Measurements from ENCODE around the gene DARS2. TPM values are rescaled to one million over a fixed set of nuclear protein-coding genes. Genes with fewer than 3 reads are reported as not detected.

The DARS2 gene
- total and polyA plus RNA-seq, 2 experiments from 2014 or later = 13.1 to 17.7 TPM

DNA sequence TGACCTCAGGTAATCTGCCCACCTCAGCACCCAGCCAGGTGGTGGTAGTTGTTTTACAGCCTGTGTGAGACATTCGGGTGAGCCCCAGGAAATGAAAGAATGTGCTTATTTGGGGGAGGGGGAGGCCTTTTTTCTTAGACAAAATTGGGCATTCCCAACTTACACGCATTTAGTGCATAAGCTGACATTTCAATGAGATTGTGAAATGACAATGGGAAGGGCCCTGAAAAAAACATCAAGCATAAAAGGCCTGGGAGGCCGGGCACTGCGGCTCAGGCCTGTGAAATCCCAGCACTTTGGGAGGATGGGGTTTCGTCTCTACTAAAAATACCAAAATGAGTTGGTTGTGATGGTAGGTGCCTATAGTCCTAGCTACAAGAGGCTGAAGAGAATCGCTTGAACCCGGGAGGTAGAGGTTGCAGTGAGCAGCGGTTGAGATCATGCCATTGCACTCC, 38.3 kb downstream of the DARS2 start:
- Histone ChIP-seq H3K9me2 (replicated peaks; ENCODE audit: insufficient read depth) (no peaks in the 10 kb centered on the region), H3K27me3 (no peaks in the 10 kb centered on the region), H2AFZ (no peak overlapping the region), H3K4me3 (no peak overlapping the region), H3K27ac (no peak overlapping the region), H3K36me3 (replicated peaks; ENCODE audit: insufficient read depth, low read depth) (peaks cover 5% of the 10 kb centered on the region), H3K9me3 (ENCODE audit: low read depth) (no peaks in the 10 kb centered on the region), H3K79me2 (peaks cover 28% of the 10 kb centered on the region), H3K4me1 (ENCODE audit: insufficient read depth) (peaks cover 12% of the 10 kb centered on the region), H4K20me1 (ENCODE audit: insufficient read depth, poor library complexity, severe bottlenecking) (peaks cover 26% of the 10 kb centered on the region), H3K4me2 (no peak overlapping the region)
- no peak for DNase-seq (ENCODE audit: low spot score)
- no peak for TF ChIP-seq EZH2phosphoT487 (IDR thresholded peaks at IDR 0.05; ENCODE audit: low read depth, severe bottlenecking, unreplicated experiment)
- no peak for TF ChIP-seq EZH2 (IDR thresholded peaks at IDR 0.05; ENCODE audit: borderline replicate concordance)
- TF ChIP-seq CTCF (IDR thresholded peaks at IDR 0.05; ENCODE audit: poor library complexity) = no peak
- WGBS (ENCODE audit: low lambda C conversion rate, missing lambda C conversion rate) = 80% methylated on average over 8 of the region's 8 CpGs

- H3K36me3 ChIP-seq (replicated peaks; ENCODE audit: insufficient read depth, low read depth) = peaks cover 5% of the 10 kb centered on the region
Measured at GRCh38 chr1:173863224-173864161, 39.0 kb downstream of the DARS2 start.

GRCh38 chr1:173864179-173864867, 39.9 kb downstream of the DARS2 start:
- Histone ChIP-seq H3K9me2 (replicated peaks; ENCODE audit: insufficient read depth) (no peaks in the 10 kb centered on the region), H3K4me1 (ENCODE audit: insufficient read depth) (peaks cover 12% of the 10 kb centered on the region), H3K36me3 (replicated peaks; ENCODE audit: insufficient read depth, low read depth) (peaks cover 5% of the 10 kb centered on the region), H3K4me2 (peak overlapping the region; percentile 88), H3K9me3 (ENCODE audit: low read depth) (no peaks in the 10 kb centered on the region), H3K4me3 (no peak overlapping the region), H3K79me2 (peaks cover 28% of the 10 kb centered on the region), H3K27me3 (no peaks in the 10 kb centered on the region), H2AFZ (no peak overlapping the region), H4K20me1 (ENCODE audit: insufficient read depth, poor library complexity, severe bottlenecking) (peaks cover 26% of the 10 kb centered on the region), H3K27ac (peak overlapping the region; percentile 6)
- no peak for DNase-seq (ENCODE audit: low spot score)
- no peak for TF ChIP-seq CTCF (IDR thresholded peaks at IDR 0.05; ENCODE audit: poor library complexity)
- TF ChIP-seq EZH2 (IDR thresholded peaks at IDR 0.05; ENCODE audit: borderline replicate concordance) = no peak
- TF ChIP-seq EZH2phosphoT487 (IDR thresholded peaks at IDR 0.05; ENCODE audit: low read depth, severe bottlenecking, unreplicated experiment) = no peak
- 93% methylated on average over 5 of the region's 5 CpGs for WGBS (ENCODE audit: low lambda C conversion rate, missing lambda C conversion rate)

More at GRCh38 chr1:173863224-173864161, 39.0 kb downstream of the DARS2 start:
- Histone ChIP-seq H4K20me1 (ENCODE audit: insufficient read depth, poor library complexity, severe bottlenecking) (peaks cover 26% of the 10 kb centered on the region), H3K27ac (no peak overlapping the region), H3K9me2 (replicated peaks; ENCODE audit: insufficient read depth) (no peaks in the 10 kb centered on the region), H3K9me3 (ENCODE audit: low read depth) (no peaks in the 10 kb centered on the region), H3K4me3 (no peak overlapping the region), H3K27me3 (no peaks in the 10 kb centered on the region), H3K79me2 (peaks cover 28% of the 10 kb centered on the region), H2AFZ (no peak overlapping the region), H3K4me1 (ENCODE audit: insufficient read depth) (peaks cover 12% of the 10 kb centered on the region), H3K4me2 (no peak overlapping the region)
- no peak for DNase-seq (ENCODE audit: low spot score)
- TF ChIP-seq EZH2phosphoT487 (IDR thresholded peaks at IDR 0.05; ENCODE audit: low read depth, severe bottlenecking, unreplicated experiment) = no peak
- no peak for TF ChIP-seq EZH2 (IDR thresholded peaks at IDR 0.05; ENCODE audit: borderline replicate concordance)
- TF ChIP-seq CTCF (IDR thresholded peaks at IDR 0.05; ENCODE audit: poor library complexity) = no peak
